Testis (tissue), 2 donors: ENCODE results near the gene ZNF786.

Source experiments
- CTCF ChIP-seq, 3 experiments: fragments of 450-650 bp in 2 of 3; fragments of 200-600 bp in 1 of 3; sonication (generic) in 1 of 3; IDR thresholded peaks; one replicate each; pipeline ENCODE4 v1.5.1; 2016 to 2019; ENCODE audit warnings: antibody characterized with exemption in 3 of 3, mild to moderate bottlenecking in 2 of 3, moderate library complexity in 1 of 3
- POLR2A ChIP-seq: fragments of 450-650 bp; IDR thresholded peaks from one replicate; pipeline ENCODE4 v1.6.1; 2017; ENCODE audit warnings: antibody characterized with exemption, mild to moderate bottlenecking, moderate library complexity

- no peak for TF ChIP-seq CTCF (IDR thresholded peaks at IDR 0.05)
- TF ChIP-seq POLR2A: no peak
Measured at GRCh38 chr7:149102666-149103065, 12.1 kb upstream of the ZNF786 start.
